GM06990 (cell line): ENCODE data around the gene HOXC9.

ENCODE experiments used
- DNase-seq: peaks from one replicate; pipeline ENCODE4 v3.0.0-alpha.2; 2011; ENCODE audit not compliant: insufficient read length; ENCODE audit errors: extremely low read depth
- H3K27me3 ChIP-seq: replicated peaks from 2 replicates; pipeline ENCODE4 v1.6.0; 2011; ENCODE audit warnings: low read length; ENCODE audit not compliant: control insufficient read depth, insufficient read depth
- H3K36me3 ChIP-seq: 2 replicates; pipeline ENCODE4 v1.5.1; 2011; ENCODE audit warnings: low read length; ENCODE audit not compliant: control insufficient read depth, insufficient read depth
- H3K4me3 ChIP-seq: replicated peaks from 2 replicates; pipeline ENCODE4 v1.5.1; 2011; ENCODE audit warnings: low read depth, mild to moderate bottlenecking, control low read depth, low read length
- CTCF ChIP-seq: IDR thresholded peaks from 2 replicates; pipeline ENCODE4 v1.5.1; 2011; ENCODE audit warnings: low read length, control low read depth, mild to moderate bottlenecking, inconsistent platforms; ENCODE audit not compliant: insufficient read depth, poor library complexity, severe bottlenecking

HOXC9 gene

GRCh38 chr12:54001283-54002187, 1.6 kb downstream of the HOXC9 start:
- peaks cover 2% of the 10 kb centered on the region; the same call in 1 of the 2 replicates for H3K27me3 ChIP-seq
- H3K4me3 ChIP-seq = no peak overlapping the region
- no peaks in the 10 kb centered on the region for H3K36me3 ChIP-seq
- TF ChIP-seq CTCF = no peak
- DNase-seq = no peak

- no peak for DNase-seq
- Histone ChIP-seq H3K36me3 (no peaks in the 10 kb centered on the region), H3K4me3 (no peak overlapping the region), H3K27me3 (no peaks in the 10 kb centered on the region; the same call in 1 of the 2 replicates)
- no peak for TF ChIP-seq CTCF
These were observed 2.4 kb downstream of the HOXC9 start for GRCh38 chr12:54002278-54002914.

- DNase-seq = no peak
- no peak for TF ChIP-seq CTCF
- Histone ChIP-seq H3K4me3 (no peak overlapping the region), H3K27me3 (no peaks in the 10 kb centered on the region; the same call in 1 of the 2 replicates), H3K36me3 (no peaks in the 10 kb centered on the region)
These were observed 3.0 kb downstream of the HOXC9 start for GRCh38 chr12:54002915-54003389.

GRCh38 chr12:54003625-54004024, 3.7 kb downstream of the HOXC9 start:
- Histone ChIP-seq H3K36me3 (no peaks in the 10 kb centered on the region), H3K27me3 (no peaks in the 10 kb centered on the region; the same call in 1 of the 2 replicates), H3K4me3 (no peak overlapping the region)
- TF ChIP-seq CTCF = no peak
- DNase-seq = no peak

GRCh38 chr12:54004063-54004840, 4.3 kb downstream of the HOXC9 start:
- DNase-seq = no peak
- Histone ChIP-seq H3K36me3 (no peaks in the 10 kb centered on the region), H3K4me3 (no peak overlapping the region), H3K27me3 (no peaks in the 10 kb centered on the region; the same call in 1 of the 2 replicates)
- TF ChIP-seq CTCF = peak; percentile 11
